Measurements from ENCODE around the gene HS3ST3A1.

HS3ST3A1 gene

DNA sequence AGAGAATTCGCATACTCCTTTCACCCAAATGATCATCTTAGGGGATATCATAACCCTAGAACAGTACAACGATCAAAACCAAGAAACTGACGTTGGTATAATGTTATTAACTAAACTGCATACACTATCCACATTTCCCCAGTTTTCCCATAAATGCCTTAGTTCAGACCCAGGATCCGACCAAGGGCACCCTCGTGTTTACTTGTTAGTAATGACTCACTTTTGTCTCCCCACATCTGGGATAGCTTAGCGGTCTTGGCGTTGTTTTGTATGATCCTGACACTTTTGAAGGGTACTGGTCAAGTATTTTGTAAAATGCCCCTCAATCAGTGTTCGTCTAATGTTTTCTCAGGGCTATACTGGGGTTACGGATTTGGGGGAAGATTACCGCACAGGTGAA is 8.0 kb downstream of the HS3ST3A1 start:
- no peaks in the 10 kb centered on the region for H3K27me3 ChIP-seq (replicated peaks; ENCODE audit: insufficient read depth, low read length)
- H3K27ac ChIP-seq (ENCODE audit: low read length) = no peak overlapping the region
- no peak overlapping the region for H3K4me3 ChIP-seq (ENCODE audit: low read length)
- no peaks in the 10 kb centered on the region for H3K4me1 ChIP-seq (ENCODE audit: low read length)
- no peak overlapping the region for H3K9ac ChIP-seq (ENCODE audit: low read length)
- H3K4me2 ChIP-seq (ENCODE audit: low read depth, low read length) = no peak overlapping the region
- H3K9me3 ChIP-seq (replicated peaks; ENCODE audit: insufficient read depth, low read length) = no peaks in the 10 kb centered on the region
- TF ChIP-seq, protein P1, sequence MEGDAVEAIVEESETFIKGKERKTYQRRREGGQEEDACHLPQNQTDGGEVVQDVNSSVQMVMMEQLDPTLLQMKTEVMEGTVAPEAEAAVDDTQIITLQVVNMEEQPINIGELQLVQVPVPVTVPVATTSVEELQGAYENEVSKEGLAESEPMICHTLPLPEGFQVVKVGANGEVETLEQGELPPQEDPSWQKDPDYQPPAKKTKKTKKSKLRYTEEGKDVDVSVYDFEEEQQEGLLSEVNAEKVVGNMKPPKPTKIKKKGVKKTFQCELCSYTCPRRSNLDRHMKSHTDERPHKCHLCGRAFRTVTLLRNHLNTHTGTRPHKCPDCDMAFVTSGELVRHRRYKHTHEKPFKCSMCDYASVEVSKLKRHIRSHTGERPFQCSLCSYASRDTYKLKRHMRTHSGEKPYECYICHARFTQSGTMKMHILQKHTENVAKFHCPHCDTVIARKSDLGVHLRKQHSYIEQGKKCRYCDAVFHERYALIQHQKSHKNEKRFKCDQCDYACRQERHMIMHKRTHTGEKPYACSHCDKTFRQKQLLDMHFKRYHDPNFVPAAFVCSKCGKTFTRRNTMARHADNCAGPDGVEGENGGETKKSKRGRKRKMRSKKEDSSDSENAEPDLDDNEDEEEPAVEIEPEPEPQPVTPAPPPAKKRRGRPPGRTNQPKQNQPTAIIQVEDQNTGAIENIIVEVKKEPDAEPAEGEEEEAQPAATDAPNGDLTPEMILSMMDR (IDR thresholded peaks at IDR 0.05; ENCODE audit: low read length) = no peak
- TF ChIP-seq EZH2 (optimal IDR thresholded peaks at IDR 0.05; ENCODE audit: low read depth, low read length) = no peak
- no peak for TF ChIP-seq EZH2phosphoT487 (IDR thresholded peaks at IDR 0.05; ENCODE audit: low read length)
- no peaks in the 10 kb centered on the region for H4K20me1 ChIP-seq (ENCODE audit: insufficient read depth, low read length)
- H3F3A ChIP-seq (ENCODE audit: insufficient read depth, low read length) = 0 out of 2 replicates have a peak, but pooled peaks cover 4% of the 10 kb centered on the region
- no peaks in the 10 kb centered on the region for H3K36me3 ChIP-seq (replicated peaks; ENCODE audit: insufficient read depth, low read length)
- no peaks in the 10 kb centered on the region for H3K79me2 ChIP-seq (ENCODE audit: low read length)
- no peak overlapping the region for H2AFZ ChIP-seq (ENCODE audit: low read length)
- H3K9me2 ChIP-seq (replicated peaks; ENCODE audit: insufficient read depth, low read length) = no peaks in the 10 kb centered on the region
- no peak for DNase-seq

DNA sequence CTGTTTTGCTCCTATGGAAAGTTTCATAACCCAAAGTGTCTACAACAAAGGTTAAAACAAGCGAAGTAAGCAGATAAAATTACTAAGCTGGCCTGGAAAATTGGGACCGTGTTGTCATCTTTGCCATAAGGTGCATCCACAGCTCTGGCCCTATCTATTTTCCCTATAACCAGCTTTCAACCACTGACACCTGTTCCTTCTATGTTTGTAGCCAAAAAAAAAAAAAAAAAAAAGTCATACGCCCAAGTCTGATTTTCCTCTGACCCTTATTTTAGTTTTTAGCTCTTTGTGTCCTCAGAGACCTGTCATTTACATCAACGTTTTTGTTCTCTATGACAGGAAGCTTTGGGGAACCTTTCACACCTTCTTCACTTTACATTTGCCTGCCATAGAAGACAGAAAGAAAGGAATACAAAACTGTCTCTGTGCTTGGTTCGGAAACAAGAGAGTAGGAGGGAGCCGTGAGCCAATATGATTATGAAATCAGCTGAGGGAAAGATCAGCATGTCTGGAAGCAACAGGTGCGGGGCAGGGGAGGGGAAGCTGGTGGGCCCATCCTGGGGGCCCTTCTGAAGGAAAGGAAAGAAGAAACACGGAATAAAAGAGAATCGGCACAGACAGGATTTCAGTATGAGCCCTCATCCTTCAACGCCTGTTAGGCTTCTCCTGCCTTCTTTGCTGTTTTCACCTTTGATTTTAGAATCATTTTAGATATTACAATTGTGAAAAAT is 8.5 kb downstream of the HS3ST3A1 start:
- Histone ChIP-seq H3K4me2 (ENCODE audit: low read depth, low read length) (no peak overlapping the region), H4K20me1 (ENCODE audit: insufficient read depth, low read length) (no peaks in the 10 kb centered on the region), H3K27ac (ENCODE audit: low read length) (no peak overlapping the region), H3K79me2 (ENCODE audit: low read length) (no peaks in the 10 kb centered on the region), H3K9me2 (replicated peaks; ENCODE audit: insufficient read depth, low read length) (no peaks in the 10 kb centered on the region), H3F3A (ENCODE audit: insufficient read depth, low read length) (0 out of 2 replicates have a peak, but pooled peaks cover 4% of the 10 kb centered on the region), H2AFZ (ENCODE audit: low read length) (no peak overlapping the region), H3K4me3 (ENCODE audit: low read length) (no peak overlapping the region), H3K9me3 (replicated peaks; ENCODE audit: insufficient read depth, low read length) (no peaks in the 10 kb centered on the region), H3K4me1 (ENCODE audit: low read length) (no peaks in the 10 kb centered on the region), H3K9ac (ENCODE audit: low read length) (no peak overlapping the region), H3K27me3 (replicated peaks; ENCODE audit: insufficient read depth, low read length) (no peaks in the 10 kb centered on the region), H3K36me3 (replicated peaks; ENCODE audit: insufficient read depth, low read length) (no peaks in the 10 kb centered on the region)
- DNase-seq = no peak
- no peak for TF ChIP-seq EZH2phosphoT487 (IDR thresholded peaks at IDR 0.05; ENCODE audit: low read length)
- TF ChIP-seq EZH2 (optimal IDR thresholded peaks at IDR 0.05; ENCODE audit: low read depth, low read length) = no peak
- TF ChIP-seq, protein P1 (IDR thresholded peaks at IDR 0.05; ENCODE audit: low read length) = no peak

DNA sequence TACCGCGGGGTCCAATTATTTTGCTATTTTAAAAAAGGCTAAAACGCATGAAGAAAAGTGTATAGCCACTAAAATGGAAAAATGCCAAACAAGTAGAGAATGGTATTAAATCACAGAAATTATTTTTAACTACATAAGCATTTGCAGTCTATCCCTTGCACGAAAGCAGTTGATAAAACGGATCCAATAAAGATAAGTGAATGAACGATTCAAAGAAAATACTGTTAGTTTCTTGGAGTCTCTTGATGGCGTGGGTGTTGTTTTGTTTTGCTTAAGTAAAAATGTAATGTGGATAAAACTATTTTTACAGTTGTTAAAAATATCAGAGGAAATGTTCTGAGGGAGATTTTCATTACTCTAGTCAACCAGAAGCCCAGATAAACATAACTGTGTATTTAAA is 9.3 kb downstream of the HS3ST3A1 start:
- Histone ChIP-seq H3F3A (ENCODE audit: insufficient read depth, low read length) (0 out of 2 replicates have a peak, but pooled peaks cover 4% of the 10 kb centered on the region), H3K4me1 (ENCODE audit: low read length) (no peaks in the 10 kb centered on the region), H3K79me2 (ENCODE audit: low read length) (no peaks in the 10 kb centered on the region), H3K4me3 (ENCODE audit: low read length) (no peak overlapping the region), H2AFZ (ENCODE audit: low read length) (no peak overlapping the region), H3K9me3 (replicated peaks; ENCODE audit: insufficient read depth, low read length) (no peaks in the 10 kb centered on the region), H4K20me1 (ENCODE audit: insufficient read depth, low read length) (no peaks in the 10 kb centered on the region), H3K27ac (ENCODE audit: low read length) (no peak overlapping the region), H3K27me3 (replicated peaks; ENCODE audit: insufficient read depth, low read length) (no peaks in the 10 kb centered on the region), H3K9ac (ENCODE audit: low read length) (no peak overlapping the region), H3K9me2 (replicated peaks; ENCODE audit: insufficient read depth, low read length) (no peaks in the 10 kb centered on the region), H3K36me3 (replicated peaks; ENCODE audit: insufficient read depth, low read length) (no peaks in the 10 kb centered on the region), H3K4me2 (ENCODE audit: low read depth, low read length) (no peak overlapping the region)
- TF ChIP-seq EZH2 (optimal IDR thresholded peaks at IDR 0.05; ENCODE audit: low read depth, low read length) (no peak), EZH2phosphoT487 (IDR thresholded peaks at IDR 0.05; ENCODE audit: low read length) (no peak)
- TF ChIP-seq, protein P1 (IDR thresholded peaks at IDR 0.05; ENCODE audit: low read length) = no peak
- no peak for DNase-seq
